SU-DHL-6 (cell line): ENCODE measurements around the gene SIAH2.

Experiments
- H2AFZ ChIP-seq: fragments of 200-600 bp; sonication (generic); 2 replicates; pipeline ENCODE4 v1.6.1; 2014; ENCODE audit warnings: low read depth, mild to moderate bottlenecking, moderate library complexity, mixed read lengths, antibody characterized with exemption, low read length; ENCODE audit not compliant: severe bottlenecking
- H3F3A ChIP-seq: fragments of 200-600 bp; shearing (Covaris generic); 2 replicates; pipeline ENCODE4 v1.6.0; 2016; ENCODE audit warnings: antibody characterized with exemption, mild to moderate bottlenecking; ENCODE audit not compliant: insufficient read depth
- H3K27ac ChIP-seq: fragments of 200-600 bp; sonication (generic); 2 replicates; pipeline ENCODE4 v1.5.1; 2016; ENCODE audit warnings: low read depth, mild to moderate bottlenecking, low read length, moderate library complexity, mixed read lengths
- H3K27me3 ChIP-seq: fragments of 200-600 bp; sonication (generic), shearing (Covaris generic); 2 replicates; pipeline ENCODE4 v1.6.0; 2014; ENCODE audit warnings: mild to moderate bottlenecking, low read length
- H3K36me3 ChIP-seq: fragments of 200-600 bp; sonication (generic); 2 replicates; pipeline ENCODE4 v1.6.1; 2014; ENCODE audit warnings: mild to moderate bottlenecking, low read length, mixed read lengths
- H3K4me2 ChIP-seq: fragments of 300-600, 200-600 bp; shearing (Covaris generic), sonication (generic); 2 replicates; pipeline ENCODE4 v1.6.0; 2014; ENCODE audit warnings: low read length, low read depth, mild to moderate bottlenecking; ENCODE audit not compliant: poor library complexity, severe bottlenecking
- H3K4me3 ChIP-seq: fragments of 200-600 bp; sonication (generic); 2 replicates; pipeline ENCODE4 v1.5.1; 2014; ENCODE audit warnings: antibody characterized with exemption, low read length, mild to moderate bottlenecking, mixed read lengths; ENCODE audit not compliant: insufficient read depth, poor library complexity, severe bottlenecking
- H3K79me2 ChIP-seq: fragments of 200-600 bp; sonication (generic); 2 replicates; pipeline ENCODE4 v1.6.1; 2014; ENCODE audit warnings: mild to moderate bottlenecking, low read length, moderate library complexity; ENCODE audit not compliant: insufficient read depth
- H3K9ac ChIP-seq: fragments of 200-600 bp; sonication (generic); 2 replicates; pipeline ENCODE4 v1.7.0; 2014; ENCODE audit warnings: mild to moderate bottlenecking, low read length
- H3K9me2 ChIP-seq: fragments of 200-600 bp; sonication (generic); replicated peaks from 2 replicates; pipeline ENCODE4 v1.6.1; 2014; ENCODE audit warnings: low read length; ENCODE audit not compliant: insufficient read depth
- H3K9me3 ChIP-seq: fragments of 200-600 bp; sonication (generic); 2 replicates; pipeline ENCODE4 v1.6.1; 2014; ENCODE audit warnings: low read length, mixed read lengths; ENCODE audit not compliant: insufficient read depth
- H4K20me1 ChIP-seq: fragments of 200-600 bp; sonication (generic); 2 replicates; pipeline ENCODE4 v1.6.1; 2014; ENCODE audit warnings: low read depth, mild to moderate bottlenecking, antibody characterized with exemption, low read length, moderate library complexity, mixed read lengths
- CTCF ChIP-seq: fragments of 200-600 bp; sonication (generic); IDR thresholded peaks from one replicate; pipeline ENCODE4 v1.5.1; 2017; ENCODE audit warnings: antibody characterized with exemption, mild to moderate bottlenecking, low read length, moderate library complexity; ENCODE audit not compliant: insufficient read depth, poor library complexity, severe bottlenecking
- EZH2phosphoT487 ChIP-seq: fragments of 200-600 bp; sonication (generic), shearing (Covaris generic); conservative IDR thresholded peaks from 2 replicates; pipeline ENCODE4 v1.6.1; 2018; ENCODE audit warnings: mild to moderate bottlenecking, antibody characterized with exemption, low read length, moderate library complexity, mixed read lengths

SIAH2 gene

GRCh38 chr3:150697646-150698045, 65.3 kb downstream of the SIAH2 start:
- no peak for TF ChIP-seq EZH2phosphoT487
- no peak for TF ChIP-seq CTCF
- Histone ChIP-seq H3K27me3 (no peaks in the 10 kb centered on the region), H3K4me3 (no peak overlapping the region), H3K9me3 (peaks cover 16% of the 10 kb centered on the region; the same call in 1 of the 2 replicates), H3K9me2 (no peaks in the 10 kb centered on the region), H3K4me2 (no peak overlapping the region), H3K27ac (no peak overlapping the region), H3K79me2 (no peaks in the 10 kb centered on the region), H3K9ac (no peak overlapping the region), H2AFZ (no peak overlapping the region), H3K36me3 (peaks cover 4% of the 10 kb centered on the region; the same call in 1 of the 2 replicates), H4K20me1 (no peaks in the 10 kb centered on the region), H3F3A (0 out of 2 replicates have a peak, but pooled peaks cover 4% of the 10 kb centered on the region)

- H3K9me2 ChIP-seq = no peaks in the 10 kb centered on the region
- no peak overlapping the region for H3K9ac ChIP-seq
- no peaks in the 10 kb centered on the region for H3K79me2 ChIP-seq
- no peak overlapping the region for H3K27ac ChIP-seq
- H4K20me1 ChIP-seq = no peaks in the 10 kb centered on the region
- H3F3A ChIP-seq = no peaks in the 10 kb centered on the region
- no peak overlapping the region for H2AFZ ChIP-seq
- H3K27me3 ChIP-seq = no peaks in the 10 kb centered on the region
- H3K4me3 ChIP-seq = peak overlapping the region; percentile 22
- H3K4me2 ChIP-seq = no peak overlapping the region
- no peak for TF ChIP-seq EZH2phosphoT487
- TF ChIP-seq CTCF = no peak
- peaks cover 18% of the 10 kb centered on the region; the same call in 1 of the 2 replicates for H3K36me3 ChIP-seq
- peaks cover 21% of the 10 kb centered on the region; the same call in 1 of the 2 replicates for H3K9me3 ChIP-seq
These were observed 71.4 kb downstream of the SIAH2 start for GRCh38 chr3:150691414-150692040.
